ENCODE measurements around the gene IFNAR1. TPM values are rescaled to one million over a fixed set of nuclear protein-coding genes. Genes with fewer than 3 reads are reported as not detected.
A peak's percentile ranks its signal among the peaks of the same experiment; 100 is the strongest.

Gene IFNAR1
- total and polyA plus RNA-seq, 2 donors (not counting 1 experiment from before 2014, with no cell fraction given), result 14.8 to 55.7 TPM

- Mint-ChIP-seq H3K27me3 (no peaks in the 10 kb centered on the region), H3K27ac (peak within 1 kb of the TSS; percentile 99), H3K4me3 (peak within 1 kb of the TSS; percentile 100), H3K4me1 (peaks cover 71% of the 10 kb centered on the region), H3K9me3 (ENCODE audit: insufficient read depth) (no peaks in the 10 kb centered on the region)
- CTCF ChIA-PET, result interaction anchor here (1.4 to 7.3 kb wide), 9 partner anchors 12 to 78 kb away, joined by 4 to 109 read pairs (median 9); partner anchors contain the start of gene IFNAR1
- TF ChIP-seq EZH2 (IDR thresholded peaks at IDR 0.05; ENCODE audit: borderline replicate concordance, insufficient read depth, low read depth, low read length, poor library complexity, severe bottlenecking) (no peak), CTCF (IDR thresholded peaks at IDR 0.05) (no peak)
- Histone ChIP-seq H3K4me1 (ENCODE audit: control insufficient read depth in 2 of 2, insufficient read depth in 2 of 2, low read length in 2 of 2) (peaks cover 54 to 77% of the 10 kb centered on the region in 2 donors), H3K36me3 (replicated peaks in 1 of 2; ENCODE audit: control extremely low read depth in 1 of 2, control insufficient read depth in 1 of 2, extremely low read depth in 1 of 2, insufficient read depth in 2 of 2, low read length in 1 of 2) (peaks cover 4 to 14% of the 10 kb centered on the region in 2 experiments), H3K4me2 (replicated peaks; ENCODE audit: low read depth, low read length, poor library complexity, severe bottlenecking) (peak within 1 kb of the TSS; percentile 80), H3K9ac (ENCODE audit: low read length) (peak within 1 kb of the TSS; percentile 90), H3K79me2 (ENCODE audit: control insufficient read depth, insufficient read depth, low read length) (peaks cover 48% of the 10 kb centered on the region), H2AFZ (ENCODE audit: insufficient read depth, low read depth, low read length, poor library complexity, severe bottlenecking) (peak within 1 kb of the TSS; percentile 61), H4K20me1 (ENCODE audit: control insufficient read depth, insufficient read depth, low read length, poor library complexity, severe bottlenecking) (peaks cover 39% of the 10 kb centered on the region), H3K27me3 (replicated peaks in 1 of 4; ENCODE audit: control extremely low read depth in 1 of 4, control insufficient read depth in 3 of 4, insufficient read depth in 4 of 4, low read length in 3 of 4) (no peaks in the 10 kb centered on the region), H3K27ac (ENCODE audit: low read length in 2 of 2) (peak within 1 kb of the TSS; percentile 75 to 87), H3K9me3 (ENCODE audit: control extremely low read depth in 1 of 3, control insufficient read depth in 2 of 3, insufficient read depth in 1 of 3, low read length in 2 of 3) (no peaks in the 10 kb centered on the region), H3K4me3 (ENCODE audit: control extremely low read depth in 1 of 5, extremely low read depth in 1 of 5, insufficient read depth in 1 of 5, low read depth in 2 of 5, low read length in 4 of 5) (peak within 1 kb of the TSS; percentile 85 to 94 (median 91))
- DNase-seq (peak; percentile 76), ATAC-seq (ENCODE audit: low read depth) (peak; percentile 65)
- WGBS (ENCODE audit: insufficient coverage), result under 1% methylated on average over 88 of the region's 89 CpGs
- intact Hi-C loops (cut with micrococcal nuclease), result no loop called here
- POLR2A ChIA-PET, result interaction anchor here (0.6 to 4.4 kb wide), 16 partner anchors 13 to 195 kb away, joined by 3 to 39 read pairs (median 7); partner anchors contain the start of genes IFNAR1 and TMEM50B
These were observed 78.5 kb downstream of the IFNAR1 start, which contains the start of gene IFNGR2 for GRCh38 chr21:33403128-33403785. Gene IFNGR2 (plus strand): TSS chr21:33403413. CDS start chr21:33403544, 131 bp downstream.
